Measurements from ENCODE around the gene GUCY1A1.
"Not testable (repeated sequence)": the region's sequence is repeated elsewhere in the genome, so short reads cannot be mapped to it uniquely, and the experiment has no call there.

The GUCY1A1 gene, protein sequence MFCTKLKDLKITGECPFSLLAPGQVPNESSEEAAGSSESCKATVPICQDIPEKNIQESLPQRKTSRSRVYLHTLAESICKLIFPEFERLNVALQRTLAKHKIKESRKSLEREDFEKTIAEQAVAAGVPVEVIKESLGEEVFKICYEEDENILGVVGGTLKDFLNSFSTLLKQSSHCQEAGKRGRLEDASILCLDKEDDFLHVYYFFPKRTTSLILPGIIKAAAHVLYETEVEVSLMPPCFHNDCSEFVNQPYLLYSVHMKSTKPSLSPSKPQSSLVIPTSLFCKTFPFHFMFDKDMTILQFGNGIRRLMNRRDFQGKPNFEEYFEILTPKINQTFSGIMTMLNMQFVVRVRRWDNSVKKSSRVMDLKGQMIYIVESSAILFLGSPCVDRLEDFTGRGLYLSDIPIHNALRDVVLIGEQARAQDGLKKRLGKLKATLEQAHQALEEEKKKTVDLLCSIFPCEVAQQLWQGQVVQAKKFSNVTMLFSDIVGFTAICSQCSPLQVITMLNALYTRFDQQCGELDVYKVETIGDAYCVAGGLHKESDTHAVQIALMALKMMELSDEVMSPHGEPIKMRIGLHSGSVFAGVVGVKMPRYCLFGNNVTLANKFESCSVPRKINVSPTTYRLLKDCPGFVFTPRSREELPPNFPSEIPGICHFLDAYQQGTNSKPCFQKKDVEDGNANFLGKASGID

DNA sequence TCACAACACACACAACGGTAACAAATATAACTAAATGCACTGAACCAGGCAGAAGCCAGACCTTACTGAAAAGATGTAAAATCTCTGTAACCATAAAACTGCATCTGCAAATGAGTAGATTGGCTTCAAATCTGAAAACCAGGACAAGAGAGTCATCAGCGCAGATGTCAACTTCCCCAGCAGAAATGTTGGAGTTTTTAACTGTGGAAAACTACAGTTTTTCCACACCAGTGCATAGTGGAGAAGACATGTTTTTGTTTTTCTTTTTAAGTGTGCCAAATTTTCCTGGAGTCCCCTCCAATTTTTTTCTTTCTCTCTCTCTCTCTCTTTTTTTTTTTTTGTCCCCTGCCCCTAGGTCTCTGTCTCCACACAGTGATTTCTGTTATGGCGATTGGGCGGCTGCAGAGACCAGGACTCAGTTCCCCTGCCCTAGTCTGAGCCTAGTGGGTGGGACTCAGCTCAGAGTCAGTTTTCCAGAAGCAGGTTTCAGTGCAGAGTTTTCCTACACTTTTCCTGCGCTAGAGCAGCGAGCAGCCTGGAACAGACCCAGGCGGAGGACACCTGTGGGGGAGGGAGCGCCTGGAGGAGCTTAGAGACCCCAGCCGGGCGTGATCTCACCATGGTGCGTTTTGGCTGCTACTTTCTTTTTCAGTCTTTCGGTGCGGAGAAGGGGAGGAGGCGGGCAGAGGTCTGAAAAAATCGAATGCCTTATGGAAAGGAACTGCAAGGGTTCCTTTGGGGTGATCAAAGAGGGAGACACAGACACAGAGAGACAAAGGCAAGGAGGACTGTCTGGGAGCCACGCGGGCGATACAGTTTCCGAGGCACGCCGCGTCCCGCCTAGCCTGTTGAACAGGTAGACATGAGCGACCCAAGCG lies at the start of gene GUCY1A1:
TSS of gene GUCY1A1 (plus strand) at position 505 of the 878 bp plus-strand sequence. CDS start 30,020 bp downstream, outside the sequence.
- DNase-seq (ENCODE audit: extremely low read depth in 1 of 2, low read depth in 1 of 2): no peak

DNA sequence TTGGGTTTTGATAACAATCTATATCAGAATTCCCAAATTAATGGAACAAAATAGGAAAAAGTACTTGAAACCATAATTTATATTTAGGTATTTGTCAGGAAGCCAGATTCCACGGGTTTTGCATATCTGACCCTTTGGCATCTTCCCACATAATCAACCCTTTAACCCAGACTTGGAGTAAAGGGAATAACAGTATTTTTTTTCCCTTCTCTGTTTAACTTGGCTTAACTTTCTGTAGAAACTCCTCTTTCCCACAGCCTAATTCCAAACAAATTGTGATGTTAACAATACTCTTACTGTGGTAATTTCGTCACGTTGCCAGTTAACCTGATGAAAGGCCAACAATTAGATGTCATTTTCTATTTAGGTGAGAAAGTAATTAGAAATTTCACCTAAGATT lies 49.4 kb upstream of the GUCY1A1 start:
- DNase-seq (ENCODE audit: extremely low read depth in 1 of 2, low read depth in 1 of 2): no peak

DNA sequence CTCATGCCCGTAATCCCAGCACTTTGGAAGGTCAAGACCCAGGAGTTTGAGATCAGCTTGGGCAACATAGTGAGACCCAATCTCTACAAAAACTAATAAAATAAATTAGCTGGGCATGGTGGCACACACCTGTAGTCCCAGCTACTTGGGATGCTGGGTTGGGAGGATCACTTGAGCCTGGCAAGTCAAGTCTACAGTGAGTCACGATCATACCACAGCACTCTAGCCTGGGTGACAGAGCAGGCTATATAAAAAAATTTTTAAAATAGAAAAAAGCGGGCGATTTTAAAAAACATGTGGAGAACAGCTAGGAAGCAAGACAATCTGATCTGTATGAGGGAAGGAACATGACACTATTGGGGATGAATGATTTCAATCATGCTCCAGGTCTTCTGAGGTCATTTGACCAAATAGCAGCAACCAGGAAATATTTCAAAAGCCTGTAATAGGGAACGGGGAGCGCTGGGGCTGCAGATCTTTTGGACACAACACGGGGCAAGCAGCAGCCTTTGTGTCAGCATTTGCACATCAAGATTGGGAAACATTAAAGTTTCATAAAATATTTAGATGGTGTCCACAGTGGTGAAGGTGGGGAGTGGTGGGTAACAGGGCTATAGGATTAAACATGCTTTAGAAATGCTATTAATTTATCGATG lies 48.3 kb upstream of the GUCY1A1 start:
- no peak for DNase-seq (ENCODE audit: extremely low read depth in 1 of 2, low read depth in 1 of 2)

DNA sequence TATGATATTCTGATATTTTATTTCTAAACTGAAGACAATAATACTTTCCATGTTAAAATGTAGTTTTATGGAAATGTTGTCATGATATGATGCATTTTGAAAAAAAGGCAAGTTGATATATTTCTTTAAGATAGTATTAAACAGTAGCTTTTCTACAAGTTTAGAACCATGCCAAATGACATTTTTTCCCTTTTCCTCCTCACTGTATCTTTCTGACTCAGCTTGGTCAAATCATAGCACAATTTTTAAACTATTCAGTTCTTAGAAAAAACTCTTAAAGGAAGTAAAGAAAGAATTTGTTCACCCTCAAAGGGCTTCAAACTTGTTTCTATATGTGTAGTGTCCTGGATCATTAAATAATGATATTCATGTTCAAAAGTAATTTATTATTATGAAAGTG lies 46.0 kb upstream of the GUCY1A1 start:
- no peak for DNase-seq (ENCODE audit: extremely low read depth in 1 of 2, low read depth in 1 of 2)

DNA sequence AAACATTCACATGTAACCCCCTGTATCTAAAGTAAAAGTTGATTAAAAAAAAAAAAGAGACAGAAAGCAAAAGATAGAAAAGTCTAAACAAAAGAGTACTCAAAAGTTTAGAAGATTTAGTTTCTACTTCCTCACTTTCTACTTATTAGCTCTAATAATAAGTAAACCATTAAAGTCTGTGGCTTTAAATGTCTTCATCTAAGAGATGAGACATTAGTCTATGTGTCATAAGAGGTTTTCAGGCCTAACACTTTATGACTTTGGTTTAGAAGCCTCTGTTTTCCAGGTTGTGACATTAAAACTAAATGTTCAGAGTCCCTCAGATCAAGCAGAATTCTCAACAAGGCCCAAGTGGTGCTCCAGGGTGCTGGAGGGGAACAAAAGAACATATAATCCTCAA lies 42.2 kb upstream of the GUCY1A1 start:
- DNase-seq (ENCODE audit: extremely low read depth in 1 of 2, low read depth in 1 of 2): no peak

DNA sequence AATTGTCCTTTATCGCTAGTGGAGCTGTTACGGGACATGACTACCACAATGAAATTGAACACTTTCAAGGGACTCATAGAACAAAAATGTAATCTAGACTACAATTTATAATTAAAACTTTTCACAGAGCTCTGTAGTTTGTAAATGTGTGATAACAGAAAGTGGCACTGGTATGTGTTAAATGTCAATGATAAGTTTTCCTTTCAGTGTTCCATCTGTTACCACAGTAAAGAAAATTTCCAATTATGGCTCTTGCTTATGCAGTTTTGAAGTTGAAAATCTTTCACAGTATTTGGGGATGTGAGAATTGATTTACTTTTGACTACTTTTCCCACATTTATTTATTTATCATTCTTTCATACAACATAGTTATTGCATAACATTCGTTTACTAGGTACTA lies 40.1 kb upstream of the GUCY1A1 start:
- no peak for DNase-seq (ENCODE audit: extremely low read depth in 1 of 2, low read depth in 1 of 2)

DNA sequence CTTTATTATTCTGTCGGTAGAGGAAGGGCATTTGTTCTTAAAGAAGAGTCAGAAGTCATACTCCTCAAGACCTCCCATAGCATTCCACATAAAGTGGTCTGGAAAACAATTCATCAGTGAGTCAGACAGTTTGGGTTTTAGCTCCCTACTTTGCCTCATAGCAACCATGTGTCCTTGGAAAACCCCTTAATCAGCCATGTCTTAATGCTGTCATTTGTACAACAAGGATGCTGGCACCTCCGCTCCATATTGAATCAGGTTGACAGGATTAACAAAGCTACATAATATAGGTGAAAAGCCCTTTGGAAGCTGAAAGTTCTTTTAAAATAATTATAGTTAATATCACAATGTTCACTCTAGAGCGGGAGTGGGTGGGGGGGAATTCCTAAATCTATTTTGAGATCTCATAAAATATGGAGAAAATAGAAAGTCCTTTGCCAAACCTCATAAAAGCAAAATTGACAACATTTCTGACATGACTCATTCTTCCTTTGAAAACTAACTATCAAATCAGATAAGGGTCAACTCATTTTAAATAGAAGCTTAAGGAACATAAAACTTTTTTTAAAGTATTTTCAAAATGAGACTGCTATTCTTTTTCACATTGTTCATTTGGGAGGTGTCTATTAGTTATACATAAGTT lies 37.3 kb upstream of the GUCY1A1 start:
- no peak for DNase-seq (ENCODE audit: extremely low read depth in 1 of 2, low read depth in 1 of 2)

DNA sequence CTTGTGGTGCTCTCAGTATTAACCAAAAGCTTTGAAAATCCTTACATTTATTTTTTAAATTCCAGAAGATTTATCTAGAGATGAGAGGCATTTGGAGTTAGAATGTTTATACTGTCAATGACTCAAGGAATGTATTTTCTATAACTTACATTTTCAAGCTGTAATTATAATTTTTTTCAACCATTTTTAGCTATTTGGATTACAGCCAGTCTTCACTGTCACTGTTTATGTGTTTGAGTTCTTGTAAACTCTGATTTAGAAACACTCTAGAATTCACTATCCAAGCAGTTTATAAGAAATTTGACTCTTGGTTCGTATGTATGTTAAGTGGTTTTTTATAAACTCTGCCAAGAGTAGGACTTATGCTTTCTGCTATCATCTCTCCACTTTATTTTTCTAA lies 36.7 kb upstream of the GUCY1A1 start:
- no peak for DNase-seq (ENCODE audit: extremely low read depth in 1 of 2, low read depth in 1 of 2)

DNA sequence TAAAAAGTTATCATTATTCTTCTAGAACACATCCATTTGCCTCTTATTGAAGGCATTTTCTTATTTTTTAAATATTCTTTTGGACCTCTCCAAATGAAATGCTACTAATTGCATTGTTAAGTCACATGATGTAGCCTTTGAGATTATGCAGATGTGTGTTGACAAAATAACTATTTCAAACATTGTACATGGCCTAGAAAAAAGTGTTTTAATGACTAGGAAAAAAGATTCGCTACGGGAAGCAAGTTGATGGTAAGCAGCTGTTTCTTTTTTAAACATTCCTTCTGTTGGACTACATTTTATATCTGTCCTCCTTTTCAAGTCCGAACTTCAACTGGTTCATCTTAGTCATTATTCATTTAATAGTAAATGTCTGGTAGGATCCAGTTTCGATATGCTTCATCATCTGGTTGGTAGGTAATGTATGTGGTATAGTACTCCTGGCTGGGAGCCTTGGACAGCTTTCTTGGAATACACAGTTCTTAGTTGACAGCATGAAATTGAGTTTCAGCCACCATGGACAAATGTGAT lies 34.3 kb upstream of the GUCY1A1 start:
- no peak for DNase-seq (ENCODE audit: extremely low read depth in 1 of 2, low read depth in 1 of 2)

DNA sequence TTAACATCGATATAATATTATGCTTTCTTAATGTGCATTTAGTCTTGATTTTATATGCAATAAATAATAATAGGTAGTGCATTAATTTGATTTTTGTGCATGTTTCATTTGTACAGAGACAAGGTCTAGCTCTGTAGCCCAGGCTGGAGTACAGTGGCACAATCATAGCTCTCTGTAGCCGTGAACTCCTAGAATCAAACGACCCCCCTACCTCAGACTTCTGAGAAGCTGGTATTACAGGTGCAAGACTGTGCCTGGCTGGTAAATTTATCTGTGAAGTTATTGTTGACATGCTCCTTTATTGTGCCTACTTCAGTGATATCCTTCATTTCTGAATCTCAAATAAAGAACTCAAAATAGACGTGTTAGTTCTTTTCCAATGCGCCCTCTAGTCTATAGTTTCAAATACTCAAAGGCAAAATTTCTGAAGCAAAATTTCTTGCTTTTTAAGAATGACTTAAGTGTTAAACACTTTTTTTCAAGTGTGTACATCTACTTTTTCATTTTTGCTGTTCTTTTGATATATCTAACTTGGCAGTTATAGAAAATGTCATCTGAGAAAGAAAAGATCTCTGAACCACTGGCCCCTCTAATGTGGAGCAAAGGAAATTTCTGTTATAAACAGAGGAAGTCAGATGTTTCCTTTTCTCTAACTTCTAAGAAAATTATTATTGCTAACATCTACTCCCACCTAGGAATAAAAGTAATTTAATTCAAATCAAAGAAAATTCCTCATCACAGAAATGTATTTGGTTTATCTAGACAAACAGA lies 28.3 kb upstream of the GUCY1A1 start:
- DNase-seq (ENCODE audit: extremely low read depth in 1 of 2, low read depth in 1 of 2): no peak

DNA sequence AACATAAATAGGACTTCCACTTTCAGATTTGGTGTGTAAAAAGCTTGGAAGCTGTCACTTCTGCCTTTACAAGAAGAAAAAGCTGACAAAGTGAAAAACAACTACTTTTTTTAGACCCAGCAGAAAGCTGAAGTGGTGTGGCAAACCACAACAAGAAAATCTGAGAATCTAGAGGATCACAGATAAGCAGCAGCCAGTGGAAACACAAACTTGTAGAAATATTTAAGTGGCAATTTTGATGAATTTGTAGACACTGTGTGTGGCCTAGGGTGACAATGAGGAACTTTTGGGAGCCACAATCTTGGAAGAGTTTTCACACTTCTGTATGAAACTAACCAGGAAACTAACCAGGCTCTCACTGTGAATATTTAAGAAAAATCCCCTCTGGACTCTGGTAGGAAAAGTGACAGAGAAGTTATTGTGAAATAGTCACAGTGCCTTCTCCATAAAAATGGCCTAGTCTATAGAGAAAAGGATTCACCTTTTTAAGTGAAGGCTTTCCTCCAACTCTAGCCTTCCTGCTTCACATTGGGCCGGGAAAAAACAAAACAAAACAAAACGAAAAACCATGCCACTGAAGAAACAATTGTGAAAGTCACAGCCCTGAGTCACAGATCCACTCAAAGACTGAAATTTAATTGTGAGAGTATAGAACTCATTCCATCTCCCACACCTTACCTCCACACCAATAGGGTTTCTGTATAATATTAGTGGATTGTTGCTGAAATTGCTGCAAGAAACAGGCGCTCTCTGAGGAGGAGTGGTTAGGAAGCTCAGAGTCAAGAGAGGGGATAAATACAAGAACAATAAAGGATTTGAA lies 26.7 kb upstream of the GUCY1A1 start:
- DNase-seq (ENCODE audit: extremely low read depth in 1 of 2, low read depth in 1 of 2): no peak

DNA sequence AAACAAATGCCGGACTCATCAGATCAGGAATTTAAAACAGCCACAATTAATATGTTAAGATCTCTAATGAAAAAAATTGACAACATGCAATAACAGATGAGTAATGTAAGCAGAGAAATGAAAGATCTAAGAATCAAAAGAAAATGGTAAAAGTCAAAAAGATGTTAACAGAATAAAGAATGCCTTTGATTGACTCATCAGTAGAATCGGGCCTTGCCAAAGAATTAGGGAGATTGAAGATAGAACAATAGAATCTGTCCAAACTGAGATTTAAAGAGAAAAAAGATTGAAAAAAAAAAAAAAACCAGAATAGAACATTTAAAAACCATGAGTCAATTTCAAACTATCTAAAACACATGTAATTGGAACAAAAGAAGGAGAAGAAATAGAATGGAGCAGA lies 25.9 kb upstream of the GUCY1A1 start:
- DNase-seq (ENCODE audit: extremely low read depth in 1 of 2, low read depth in 1 of 2): no peak

DNA sequence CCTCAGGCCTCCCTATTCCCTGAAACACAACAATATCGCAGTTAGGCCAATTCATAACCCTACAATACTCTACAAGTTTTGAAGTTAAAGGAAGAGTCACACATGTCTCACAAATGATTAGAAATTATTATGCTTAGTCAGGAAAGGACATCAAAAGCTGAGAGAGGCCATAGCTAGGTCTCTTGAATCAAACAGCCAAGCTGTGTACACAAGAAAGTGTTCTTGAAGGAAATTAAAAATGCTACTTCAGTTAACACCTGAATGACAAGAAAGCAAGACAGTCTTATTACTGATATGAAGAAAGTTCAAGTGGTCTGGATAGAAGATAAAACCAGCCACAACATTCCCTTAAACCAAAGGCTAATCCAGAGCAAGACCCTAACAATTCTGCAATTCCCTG lies 23.6 kb upstream of the GUCY1A1 start:
- DNase-seq (ENCODE audit: extremely low read depth in 1 of 2, low read depth in 1 of 2): no peak

DNA sequence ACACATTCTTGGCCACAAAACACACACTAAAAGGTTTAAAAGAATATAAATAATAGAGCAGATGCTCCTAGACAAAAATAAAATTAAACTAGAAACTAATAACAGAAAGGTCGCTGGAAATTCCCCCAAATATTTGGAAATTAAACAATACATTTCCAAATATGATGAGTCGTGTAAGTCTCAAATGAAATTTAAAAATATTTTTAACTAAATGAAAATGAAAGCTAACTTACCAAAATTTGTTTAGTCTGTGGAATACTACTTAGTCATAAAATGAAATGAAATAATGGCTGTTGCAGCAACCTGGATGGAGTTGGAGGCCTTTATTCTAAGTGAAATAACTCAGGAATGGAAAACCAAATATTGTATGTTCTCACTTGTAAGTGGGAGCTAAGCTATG lies 20.6 kb upstream of the GUCY1A1 start:
- DNase-seq (ENCODE audit: extremely low read depth in 1 of 2, low read depth in 1 of 2): no peak

DNA sequence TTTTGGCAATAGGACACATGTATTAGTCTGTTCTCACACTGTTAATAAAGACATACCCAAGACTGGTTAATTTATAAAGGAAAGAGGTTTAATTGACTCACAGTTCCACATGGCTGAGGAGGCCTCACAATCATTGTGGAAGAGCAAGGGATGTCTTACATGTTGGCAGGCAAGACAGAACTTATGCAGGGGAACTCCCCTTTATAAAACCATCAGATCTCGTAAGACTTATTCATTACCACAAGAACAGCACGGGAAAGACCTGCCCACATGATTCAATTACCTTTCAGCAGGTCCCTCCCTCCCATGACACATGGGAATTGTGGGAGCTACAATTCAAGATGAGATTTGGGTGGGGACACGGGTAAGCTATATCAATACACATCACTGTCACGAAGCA lies 15.9 kb upstream of the GUCY1A1 start:
- DNase-seq (ENCODE audit: extremely low read depth in 1 of 2, low read depth in 1 of 2): not testable (repeated sequence)

DNA sequence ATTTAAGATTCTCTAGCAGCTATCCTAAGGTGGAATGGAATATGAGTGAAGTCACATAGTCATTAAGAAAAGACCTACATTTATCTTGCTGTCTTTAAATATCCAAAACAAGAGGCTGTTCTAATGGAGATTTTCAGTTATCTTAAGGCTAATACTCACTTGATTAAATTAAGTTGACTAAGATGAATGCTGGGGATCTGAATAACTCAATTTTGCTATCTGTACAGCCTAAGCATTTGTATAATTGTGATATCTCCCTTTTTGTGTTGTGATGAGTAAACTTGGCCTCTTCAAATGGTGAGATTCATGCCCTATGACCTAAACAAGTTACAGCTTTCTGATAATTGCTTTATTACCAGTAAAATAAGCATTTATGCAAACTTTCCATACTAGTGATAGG lies 13.6 kb upstream of the GUCY1A1 start:
- DNase-seq (ENCODE audit: extremely low read depth in 1 of 2, low read depth in 1 of 2): no peak

DNA sequence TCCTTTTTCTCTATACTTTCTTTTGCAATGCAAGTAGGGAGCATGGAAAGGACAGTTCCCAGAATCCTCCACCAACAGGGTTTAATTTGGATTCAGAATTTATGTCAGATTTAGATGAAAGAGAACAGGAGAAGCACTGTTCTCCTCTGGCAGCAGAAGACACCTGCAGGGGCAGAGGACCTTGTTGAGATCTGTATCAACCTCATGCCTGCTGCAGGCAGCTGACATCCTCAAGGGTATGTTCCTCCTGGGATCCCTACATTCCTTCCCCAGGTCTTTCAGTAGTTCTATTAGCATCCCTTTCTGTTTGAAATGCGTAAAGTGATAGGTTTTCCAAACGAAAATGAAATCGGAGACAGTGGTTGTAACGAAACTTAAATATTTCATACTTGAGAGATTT lies 10.6 kb upstream of the GUCY1A1 start:
- no peak for DNase-seq (ENCODE audit: extremely low read depth in 1 of 2, low read depth in 1 of 2)

DNA sequence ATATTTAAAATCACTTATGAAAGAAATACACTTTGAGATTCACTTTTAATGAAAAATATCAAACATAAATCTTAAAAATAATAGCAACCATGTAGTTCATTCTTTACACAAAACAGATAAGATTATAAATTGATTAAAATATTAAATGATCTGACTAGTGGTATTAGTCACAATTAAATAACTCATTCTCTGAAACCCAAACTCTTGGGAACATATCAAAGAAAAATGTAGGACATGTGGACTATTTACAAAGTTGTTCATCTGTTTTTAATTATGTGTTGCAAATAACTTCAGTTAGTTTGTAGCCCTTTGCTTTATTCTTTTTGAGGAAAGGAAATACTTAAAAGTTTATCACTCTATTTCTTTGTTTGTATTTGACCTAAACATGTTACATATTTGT lies 9.5 kb upstream of the GUCY1A1 start:
- DNase-seq (ENCODE audit: extremely low read depth in 1 of 2, low read depth in 1 of 2): no peak

Data from activated CD8-positive, alpha-beta memory T cell treated with anti-CD3 and anti-CD28 coated beads for 1 hour (primary cell).